Thyroid gland (tissue), 4 donors: ENCODE results near the gene USP2.

Source experiments
- POLR2A ChIP-seq, 2 donors: fragments of 450-650 bp; IDR thresholded peaks; one replicate each; pipeline ENCODE4 v1.6.1; 2017; ENCODE audit warnings: antibody characterized with exemption in 2 of 2, mild to moderate bottlenecking in 2 of 2, moderate library complexity in 1 of 2
- TF ChIP-seq, protein P1 (sequence below), 6 experiments: fragments of 200-600 bp in 3 of 6; fragments of 450-650 bp in 3 of 6; sonication (generic) in 3 of 6; IDR thresholded peaks; one replicate each; pipeline ENCODE4 v1.5.1; 2016 to 2019; ENCODE audit warnings: antibody characterized with exemption in 6 of 6, mild to moderate bottlenecking in 2 of 6, inconsistent platforms in 1 of 6, moderate library complexity in 1 of 6

DNA sequence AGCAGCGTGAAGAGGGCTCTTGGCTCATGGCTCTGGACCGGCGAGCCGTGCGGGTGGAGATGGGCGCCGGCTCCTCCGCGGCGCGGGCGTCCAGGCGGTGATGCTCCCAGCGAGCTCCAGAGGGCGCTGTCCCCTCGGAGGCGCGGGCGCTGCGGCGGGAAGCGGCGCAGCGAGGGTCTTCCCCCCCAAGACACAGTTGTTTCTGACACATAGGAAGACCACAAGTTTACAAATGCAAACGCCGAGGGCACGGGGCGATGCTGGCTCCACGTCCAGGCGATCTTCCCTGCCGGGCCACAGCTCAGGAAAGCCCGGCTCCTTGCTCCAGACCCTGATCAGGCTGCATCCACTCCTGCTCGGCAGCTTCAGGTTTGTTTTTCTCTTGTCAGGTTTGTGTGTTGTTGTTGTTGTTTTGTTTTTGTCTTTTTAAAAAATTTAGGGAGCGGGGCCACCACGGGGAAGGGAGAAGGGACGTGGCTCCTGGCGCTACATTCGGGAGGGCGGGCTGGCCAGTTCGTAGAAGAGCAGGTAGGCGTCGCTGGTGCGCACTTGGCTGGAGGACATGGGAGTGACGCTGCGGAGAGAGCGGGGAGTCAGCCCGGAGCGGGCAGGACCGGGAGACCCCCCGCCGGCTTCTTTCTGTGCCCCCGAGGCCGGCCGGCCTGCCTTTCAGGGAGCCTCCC lies 25.0 kb downstream of the USP2 start:
- TF ChIP-seq, protein P1, sequence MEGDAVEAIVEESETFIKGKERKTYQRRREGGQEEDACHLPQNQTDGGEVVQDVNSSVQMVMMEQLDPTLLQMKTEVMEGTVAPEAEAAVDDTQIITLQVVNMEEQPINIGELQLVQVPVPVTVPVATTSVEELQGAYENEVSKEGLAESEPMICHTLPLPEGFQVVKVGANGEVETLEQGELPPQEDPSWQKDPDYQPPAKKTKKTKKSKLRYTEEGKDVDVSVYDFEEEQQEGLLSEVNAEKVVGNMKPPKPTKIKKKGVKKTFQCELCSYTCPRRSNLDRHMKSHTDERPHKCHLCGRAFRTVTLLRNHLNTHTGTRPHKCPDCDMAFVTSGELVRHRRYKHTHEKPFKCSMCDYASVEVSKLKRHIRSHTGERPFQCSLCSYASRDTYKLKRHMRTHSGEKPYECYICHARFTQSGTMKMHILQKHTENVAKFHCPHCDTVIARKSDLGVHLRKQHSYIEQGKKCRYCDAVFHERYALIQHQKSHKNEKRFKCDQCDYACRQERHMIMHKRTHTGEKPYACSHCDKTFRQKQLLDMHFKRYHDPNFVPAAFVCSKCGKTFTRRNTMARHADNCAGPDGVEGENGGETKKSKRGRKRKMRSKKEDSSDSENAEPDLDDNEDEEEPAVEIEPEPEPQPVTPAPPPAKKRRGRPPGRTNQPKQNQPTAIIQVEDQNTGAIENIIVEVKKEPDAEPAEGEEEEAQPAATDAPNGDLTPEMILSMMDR (IDR thresholded peaks at IDR 0.05): peak; percentile 74 to 93 (median 91)
- TF ChIP-seq POLR2A (IDR thresholded peaks at IDR 0.05): no peak
